Endothelial cell of umbilical vein (primary cell): ENCODE measurements around the gene PRKAR1B.

Experiments used
- CTCF ChIP-seq, 2 donors: IDR thresholded peaks; 1 replicate in 1 of 2; 2 replicates in 1 of 2; pipeline ENCODE4 v1.5.1; 2011; ENCODE audit warnings: low read length in 2 of 2, mild to moderate bottlenecking in 2 of 2, moderate library complexity in 2 of 2, control low read depth in 1 of 2, inconsistent platforms in 1 of 2, low read depth in 1 of 2; ENCODE audit not compliant: insufficient read depth in 1 of 2; ENCODE audit errors: extremely low read depth in 1 of 2
- EZH2 ChIP-seq: IDR thresholded peaks from 2 replicates; pipeline ENCODE4 v1.6.1; 2012; ENCODE audit warnings: borderline replicate concordance, low read depth, mild to moderate bottlenecking, moderate library complexity, low read length, inconsistent platforms; ENCODE audit not compliant: severe bottlenecking
- GATA2 ChIP-seq: IDR thresholded peaks from 2 replicates; pipeline ENCODE4 v1.7.0; 2011; ENCODE audit warnings: low read depth, mild to moderate bottlenecking, moderate library complexity, mixed read lengths, low read length; ENCODE audit not compliant: insufficient read length, insufficient read depth
- JUN ChIP-seq: IDR thresholded peaks from 2 replicates; pipeline ENCODE4 v1.6.1; 2011; ENCODE audit warnings: borderline replicate concordance, low read depth; ENCODE audit not compliant: insufficient read length, insufficient read depth
- MAX ChIP-seq: IDR thresholded peaks from 2 replicates; pipeline ENCODE4 v1.6.1; 2011; ENCODE audit not compliant: insufficient read depth, insufficient read length
- MYC ChIP-seq: IDR thresholded peaks from one replicate; pipeline ENCODE4 v1.6.1; 2011; ENCODE audit warnings: mild to moderate bottlenecking, low read depth, low read length
- POLR2A ChIP-seq: IDR thresholded peaks from 2 replicates; pipeline ENCODE4 v1.6.1; 2012; ENCODE audit warnings: low read depth, mild to moderate bottlenecking, control low read depth, low read length
- POLR2AphosphoS5 ChIP-seq: IDR thresholded peaks from 2 replicates; pipeline ENCODE4 v1.6.1; 2012; ENCODE audit warnings: low read depth, mild to moderate bottlenecking, control low read depth, low read length, moderate library complexity; ENCODE audit not compliant: insufficient read depth

DNA sequence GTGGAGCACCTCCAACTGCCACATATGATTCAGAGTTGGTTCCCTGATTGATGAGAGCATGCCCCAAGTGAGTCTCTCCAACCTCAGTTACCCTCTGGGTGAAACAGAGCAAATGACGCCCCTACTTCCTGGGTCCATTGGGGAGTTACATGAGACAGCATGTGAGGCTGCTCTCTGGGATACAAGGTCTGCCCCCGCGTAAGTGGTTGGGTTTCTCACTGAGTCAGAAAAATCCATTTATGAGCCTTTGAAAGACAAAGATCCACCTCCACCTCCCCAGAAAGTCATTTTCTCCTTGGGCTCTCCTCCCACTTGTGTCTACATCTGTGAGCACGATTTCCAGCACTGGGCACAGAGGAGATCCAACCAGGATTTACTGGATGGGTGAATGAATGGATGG lies 71.3 kb downstream of the PRKAR1B start:
- no peak for TF ChIP-seq CTCF (IDR thresholded peaks at IDR 0.05; ENCODE audit: extremely low read depth in 1 of 2, insufficient read depth in 1 of 2, low read depth in 1 of 2, low read length in 2 of 2)
- no peak for TF ChIP-seq POLR2A
- no peak for TF ChIP-seq POLR2AphosphoS5
- no peak for TF ChIP-seq EZH2
- TF ChIP-seq JUN, result no peak
- TF ChIP-seq MYC, result no peak
- TF ChIP-seq MAX, result no peak
- TF ChIP-seq GATA2, result no peak
